CD4-positive, alpha-beta T cell treated with Interleukin-21 for 1 hour (primary cell): Measurements from ENCODE around the gene CHKA.
"Not testable (repeated sequence)": the region's sequence is repeated elsewhere in the genome, so short reads cannot be mapped to it uniquely, and the experiment has no call there.

Experiments used
- DNase-seq: peaks from one replicate; pipeline ENCODE4 v3.0.0-alpha.2; 2020

Gene CHKA

DNA sequence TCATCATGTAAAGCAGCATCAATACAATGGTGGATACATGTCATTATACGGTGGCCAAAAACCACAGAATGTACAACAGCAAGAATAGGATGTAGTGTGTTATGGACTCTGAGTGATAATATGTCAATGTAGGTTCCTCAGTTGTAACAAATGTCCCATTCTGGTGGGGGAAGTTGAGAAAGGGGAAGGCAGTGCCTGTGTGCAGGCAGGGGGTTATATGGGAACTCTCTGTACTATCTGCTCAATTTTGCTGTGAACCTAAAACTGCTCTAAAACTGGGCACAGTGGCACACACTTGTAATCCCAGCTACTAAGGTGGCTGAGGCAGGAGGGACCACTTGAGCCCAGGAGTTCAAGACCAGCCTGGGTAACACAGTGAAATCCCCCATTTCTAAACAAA, 5.9 kb downstream of the CHKA start:
- DNase-seq, result no peak

DNA sequence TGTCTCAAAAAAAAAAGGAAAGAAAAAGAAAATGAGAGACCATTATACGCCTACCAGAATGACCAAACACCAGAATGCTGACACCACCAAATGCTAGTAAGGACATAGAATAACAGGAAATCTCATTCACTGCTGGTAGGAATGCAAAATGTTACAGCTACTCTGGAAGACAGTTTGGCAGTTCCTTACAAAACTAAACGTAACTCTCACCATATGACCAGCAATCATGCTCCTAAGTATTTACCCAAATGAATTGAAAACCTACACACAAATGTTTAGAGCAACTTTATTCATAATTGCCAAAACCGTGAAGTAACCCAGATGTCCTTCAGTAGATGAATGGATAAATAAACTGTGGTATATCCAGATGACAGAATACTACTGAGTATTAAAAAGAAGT, 7.2 kb downstream of the CHKA start:
- no peak for DNase-seq

DNA sequence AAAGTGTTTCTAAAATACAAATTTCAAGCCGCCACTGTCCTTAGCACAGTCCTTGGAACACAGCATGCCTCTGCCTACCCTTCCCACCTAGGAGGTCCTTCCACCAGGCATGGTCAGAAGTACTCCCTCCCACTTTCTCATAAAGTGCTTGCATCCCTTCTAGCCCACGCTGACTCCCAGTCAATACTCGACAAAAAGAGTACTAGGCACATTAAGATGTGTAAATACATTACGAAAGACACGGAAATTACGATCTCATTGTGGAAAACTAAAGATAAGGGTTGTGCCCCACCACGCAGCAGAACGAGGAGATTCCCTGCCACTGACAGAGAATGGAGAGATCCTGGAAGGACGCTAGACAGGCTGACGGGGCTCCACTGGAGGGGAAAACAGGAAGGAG, 13.5 kb downstream of the CHKA start:
- no peak for DNase-seq

DNA sequence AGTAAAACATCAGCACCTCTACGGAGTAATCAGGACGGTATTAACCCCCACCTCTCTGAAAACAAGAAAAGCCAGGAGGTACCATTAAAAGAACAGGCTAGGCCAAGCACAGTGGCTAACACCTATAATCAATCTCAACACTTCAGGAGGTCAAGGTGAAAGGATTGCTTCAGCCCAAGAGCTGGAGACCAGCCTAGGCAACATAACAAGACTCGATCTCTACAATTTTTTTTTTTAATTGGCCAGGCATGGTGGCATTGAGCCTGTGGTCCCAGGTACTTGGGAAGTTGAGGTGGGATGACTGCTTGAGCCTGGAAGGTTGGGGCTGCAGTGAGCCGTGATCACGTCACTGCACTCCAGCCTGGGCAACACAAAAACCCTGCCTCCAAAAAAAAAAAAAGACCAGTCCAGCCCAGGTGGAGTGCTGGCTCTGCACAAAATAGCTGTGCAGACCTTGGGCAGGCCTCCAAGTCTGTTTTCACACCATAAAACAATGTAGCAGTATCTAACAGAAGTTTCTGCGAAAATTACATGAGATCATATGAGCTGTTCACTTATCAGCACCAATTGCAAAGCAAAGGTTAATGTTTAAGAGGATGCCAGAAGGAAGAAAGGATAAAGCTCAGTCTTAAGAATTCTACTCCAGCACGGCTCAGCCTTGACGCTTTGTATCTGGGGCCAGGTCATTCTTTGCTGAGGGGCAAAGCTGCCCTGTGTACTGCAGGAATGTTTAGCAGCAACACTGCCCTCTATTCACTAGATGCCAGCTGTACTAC, 14.8 kb downstream of the CHKA start:
- no peak for DNase-seq

DNA sequence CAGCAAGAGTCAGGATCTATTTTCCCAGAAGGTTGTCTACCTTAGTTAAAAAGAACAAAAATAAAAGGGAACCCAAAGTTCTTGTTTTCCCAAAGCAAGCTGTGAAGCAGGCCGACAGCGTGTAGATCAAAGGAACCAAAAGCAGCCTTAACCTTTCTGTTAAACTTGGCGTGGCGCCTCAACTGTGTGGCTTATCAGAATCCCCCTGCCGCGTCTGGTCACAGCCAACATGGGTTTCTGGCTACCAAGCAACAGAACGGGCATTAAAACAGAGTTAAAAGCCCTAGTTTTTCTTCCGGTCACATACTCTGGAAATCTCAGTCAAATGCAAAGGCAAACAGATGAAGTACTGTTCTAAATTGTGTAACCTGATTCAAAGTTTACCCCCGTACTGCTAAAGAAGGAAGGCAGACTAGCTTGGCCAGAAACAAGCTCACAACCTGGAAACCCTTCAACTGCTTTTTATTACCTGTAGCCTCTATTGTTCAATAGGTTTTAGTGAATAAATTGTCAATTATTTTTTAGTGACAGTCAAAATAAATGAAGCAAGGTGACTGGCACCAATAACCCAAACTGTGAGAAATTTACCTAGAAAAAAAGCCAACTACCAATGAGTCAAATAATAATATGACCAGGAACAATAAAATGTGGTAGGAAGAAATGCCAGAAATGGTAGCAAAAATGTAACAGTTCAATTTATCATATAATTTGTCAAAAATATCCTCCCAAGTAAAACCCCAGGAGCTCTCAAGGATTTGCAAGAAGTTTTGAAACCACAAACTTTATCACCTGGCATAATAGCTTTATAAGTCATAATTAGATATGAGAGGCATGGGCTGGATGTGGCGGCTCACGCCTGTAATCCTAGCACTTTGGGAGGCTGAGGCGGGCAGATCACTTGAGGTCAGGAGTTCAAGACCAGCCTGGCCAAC, 21.4 kb downstream of the CHKA start:
- peak; percentile 23 for DNase-seq

DNA sequence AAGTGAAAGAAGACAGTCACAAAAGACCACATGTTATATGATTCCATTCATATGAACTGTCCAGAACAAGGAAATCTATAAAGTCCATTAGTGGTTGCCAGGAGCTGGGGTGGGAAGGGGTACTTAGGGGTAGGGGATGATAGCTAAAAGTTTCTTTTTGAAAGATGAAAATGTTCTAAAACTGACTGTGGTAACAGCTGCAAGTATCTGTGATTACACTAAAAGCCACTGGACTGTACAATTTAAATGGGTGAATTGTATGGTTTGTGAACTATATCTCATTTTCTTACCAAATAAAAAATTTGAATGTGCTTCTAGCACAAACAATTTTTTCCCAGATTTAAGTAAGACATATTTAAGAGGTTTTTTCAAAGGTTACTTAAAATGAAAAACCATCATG, 22.1 kb downstream of the CHKA start:
- no peak for DNase-seq

DNA sequence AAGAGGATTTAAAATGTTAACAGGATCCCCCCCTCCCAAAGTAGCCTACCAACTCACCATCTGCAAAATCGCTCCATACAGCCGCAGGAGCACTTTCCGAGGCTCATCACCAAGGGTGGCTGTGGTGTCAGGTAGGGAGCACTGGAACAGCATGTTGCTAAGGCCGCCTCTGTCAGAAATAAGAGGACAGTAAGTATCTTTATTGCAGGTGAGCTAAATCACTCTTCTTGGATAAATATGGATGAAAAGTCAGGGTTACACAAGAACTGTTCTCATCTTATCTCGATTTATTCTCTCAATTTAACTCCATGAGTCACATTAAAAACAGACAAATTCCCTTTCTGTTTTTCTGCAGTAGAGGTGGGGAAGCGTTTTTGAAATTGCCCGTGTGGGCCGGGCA, 24.2 kb downstream of the CHKA start:
- DNase-seq, result no peak

DNA sequence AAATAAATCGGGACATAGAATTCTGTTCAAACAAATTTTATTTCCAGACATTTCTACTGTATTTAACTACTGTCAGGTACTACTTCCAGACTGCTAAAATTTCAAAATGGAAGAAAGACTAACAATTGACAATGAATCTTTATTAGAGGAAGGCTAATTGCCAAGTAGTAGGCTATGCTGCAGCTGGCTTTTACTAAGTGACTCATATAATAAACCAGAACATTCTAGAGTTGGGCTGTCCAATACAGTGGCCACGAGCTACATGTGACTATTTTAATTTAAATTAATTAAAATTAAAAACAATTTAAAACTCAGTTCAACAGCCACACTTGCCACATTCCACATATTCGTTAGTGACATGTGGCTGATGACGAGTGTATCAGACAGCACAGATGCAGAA, 27.6 kb downstream of the CHKA start:
- DNase-seq, result no peak

DNA sequence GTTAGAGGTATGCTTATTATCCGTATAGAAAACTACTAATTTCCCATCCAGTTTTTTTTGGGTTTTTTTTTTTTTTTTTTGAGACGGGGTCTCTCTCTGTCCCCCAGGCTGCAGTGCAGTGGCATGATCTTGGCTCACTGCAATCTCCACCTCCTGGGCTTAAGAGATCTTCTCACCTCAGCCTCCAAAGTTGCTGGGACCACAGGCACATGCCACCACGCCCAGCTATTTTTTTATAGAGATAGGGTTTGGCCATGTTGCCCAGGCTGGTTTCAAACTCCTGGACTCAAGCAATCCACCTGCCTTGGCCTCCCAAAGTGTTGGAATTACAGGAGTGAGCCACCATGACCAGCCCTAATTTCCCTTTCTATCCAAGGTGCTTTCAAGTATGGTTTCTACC, 28.2 kb downstream of the CHKA start:
- DNase-seq, result not testable (repeated sequence)

DNA sequence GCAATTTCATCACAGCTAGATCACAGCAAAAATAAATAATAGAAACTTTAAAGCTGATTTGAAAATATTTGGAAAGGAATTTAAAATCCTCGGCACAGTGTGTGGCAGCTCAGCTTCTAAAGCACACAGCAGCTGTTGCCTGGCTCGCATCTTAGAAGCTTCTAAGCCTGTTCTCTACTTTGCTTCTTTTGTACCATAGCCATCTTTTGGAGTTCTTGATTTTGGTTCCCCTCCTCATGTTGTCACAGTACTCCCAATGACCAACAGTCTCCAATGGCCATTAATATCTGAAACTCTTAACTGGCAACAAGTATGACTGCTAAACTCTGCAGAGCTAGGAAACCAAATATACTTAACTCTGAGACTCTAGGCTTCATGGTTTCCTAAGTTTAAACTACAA, 28.8 kb downstream of the CHKA start:
- DNase-seq, result no peak

DNA sequence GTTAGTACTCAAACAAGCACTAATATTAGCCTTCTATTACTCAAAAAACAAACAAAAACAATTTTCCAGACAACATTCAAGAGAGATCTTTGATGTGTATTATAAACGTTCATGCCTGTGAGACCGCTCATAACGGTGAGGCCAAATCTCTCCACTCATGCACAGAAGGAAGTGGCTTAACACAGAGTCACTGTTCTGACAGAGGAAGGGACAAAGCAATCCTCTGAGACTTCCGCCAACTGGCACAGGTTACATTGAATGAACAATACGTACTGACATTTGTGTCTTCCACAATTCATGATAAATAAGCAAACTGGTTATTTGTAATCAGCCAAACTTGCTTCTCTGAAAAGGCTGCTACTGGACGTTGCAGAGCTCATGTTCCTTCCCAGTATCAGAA, 30.5 kb downstream of the CHKA start:
- DNase-seq, result no peak

DNA sequence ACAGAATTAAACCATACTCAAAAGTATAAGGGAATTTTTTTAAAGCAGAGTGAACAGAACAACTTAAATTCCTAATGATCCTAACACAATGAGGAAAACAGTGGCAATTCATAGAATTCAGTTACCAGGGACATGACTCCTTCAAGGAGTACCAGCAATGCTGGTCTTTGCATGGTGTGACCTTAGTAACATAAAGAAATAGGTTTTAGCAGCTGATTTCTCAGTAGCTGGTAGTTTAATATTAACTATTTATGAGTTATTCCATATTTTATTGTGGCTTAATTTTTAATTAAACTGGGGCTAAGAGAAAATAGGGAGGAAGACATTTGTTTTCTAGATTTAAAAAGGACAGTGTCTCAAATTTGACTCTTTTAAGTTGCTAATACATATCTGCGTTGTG, 30.9 kb downstream of the CHKA start:
- no peak for DNase-seq

DNA sequence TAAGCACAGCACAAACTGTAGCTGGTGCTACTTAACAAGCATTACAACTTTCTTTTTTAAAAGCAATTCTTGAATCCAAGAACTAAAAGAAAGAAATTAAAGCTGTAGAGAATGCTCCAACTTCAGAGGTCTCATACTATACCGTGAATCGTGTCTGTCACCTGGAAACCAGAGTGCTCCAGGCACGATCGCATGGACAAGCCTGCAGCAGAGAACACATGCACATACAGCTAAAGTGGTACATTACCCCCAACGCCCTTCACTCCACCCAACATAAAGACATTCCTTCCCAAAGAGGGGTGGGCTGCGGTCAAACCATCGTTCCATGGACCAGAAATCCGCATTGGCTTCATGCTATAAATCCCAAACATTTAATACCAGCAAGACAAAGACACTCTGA, 31.5 kb downstream of the CHKA start:
- DNase-seq, result no peak

DNA sequence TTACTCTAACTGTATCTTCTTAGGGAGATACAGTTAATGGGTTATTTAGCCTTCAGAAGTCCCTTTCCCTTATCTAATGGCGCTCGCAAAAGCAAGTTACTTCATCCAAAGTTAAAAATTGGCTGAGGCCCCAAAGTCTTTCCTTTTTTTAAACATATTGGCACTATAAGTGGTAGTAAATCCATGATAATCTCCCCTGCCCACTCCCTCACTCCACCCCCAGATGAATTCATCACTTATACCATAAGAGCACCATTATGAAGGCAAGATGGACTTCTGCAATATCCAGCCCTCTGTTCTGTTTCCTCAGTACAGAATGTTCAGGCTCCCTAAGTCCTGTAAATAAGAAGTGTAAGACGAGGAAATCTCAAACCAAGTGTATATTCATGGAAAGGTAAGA, 37.7 kb downstream of the CHKA start:
- DNase-seq, result no peak

DNA sequence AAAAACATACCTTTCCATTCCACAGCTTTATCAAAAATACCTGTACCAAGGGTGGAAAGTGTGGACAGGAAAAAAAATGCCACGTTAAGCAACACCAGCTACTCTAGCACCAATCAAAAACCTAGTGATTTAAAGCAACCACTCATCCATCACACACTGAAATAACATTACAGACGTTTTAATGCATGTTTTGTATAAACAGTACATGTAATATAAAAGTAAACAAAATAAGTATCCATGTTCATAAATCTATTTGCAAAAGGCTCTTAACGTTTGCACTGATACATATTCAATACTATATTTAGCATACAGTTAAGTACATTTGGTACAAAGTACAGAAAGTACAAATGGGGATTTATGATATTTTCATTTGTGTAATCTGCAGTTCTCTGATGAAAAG, 38.7 kb downstream of the CHKA start:
- no peak for DNase-seq

DNA sequence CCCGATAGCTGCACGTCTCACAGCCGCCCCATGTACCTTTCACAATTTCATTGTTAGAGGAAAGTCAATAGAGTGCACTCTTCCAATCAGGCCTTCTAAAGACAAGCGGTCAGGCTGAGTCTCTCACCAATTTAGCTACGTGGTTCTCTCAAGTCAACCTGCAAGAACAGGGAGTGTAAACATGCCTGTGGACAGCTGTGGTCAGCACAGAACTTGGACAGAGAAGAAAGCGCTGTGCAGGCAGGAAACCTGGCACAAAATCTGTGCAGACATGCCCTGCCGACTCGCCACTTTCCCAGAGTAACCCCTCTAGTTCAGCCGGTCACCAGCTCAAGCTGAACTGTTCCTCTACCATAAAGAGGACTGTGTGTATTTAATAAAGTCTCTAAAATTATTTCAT, 39.5 kb downstream of the CHKA start:
- DNase-seq, result no peak

DNA sequence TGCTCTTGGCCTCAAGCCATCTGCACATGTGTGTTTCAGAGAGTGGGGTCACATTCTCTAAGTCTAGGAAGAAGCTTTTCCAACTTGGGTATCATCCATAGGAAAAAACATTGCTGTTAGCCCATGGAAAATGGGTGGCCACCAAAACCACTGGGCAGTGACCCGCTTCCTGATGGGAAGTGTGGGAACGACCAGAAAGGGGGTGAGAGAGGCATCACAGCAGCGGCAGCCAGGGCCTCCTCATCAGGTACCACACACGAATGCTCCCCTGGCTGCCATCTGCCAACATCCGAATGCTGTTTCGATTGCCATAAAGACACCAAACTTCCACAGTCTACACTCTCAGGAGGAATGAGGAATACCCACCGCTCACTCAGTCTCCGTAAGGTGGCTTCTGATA, 40.3 kb downstream of the CHKA start:
- no peak for DNase-seq

DNA sequence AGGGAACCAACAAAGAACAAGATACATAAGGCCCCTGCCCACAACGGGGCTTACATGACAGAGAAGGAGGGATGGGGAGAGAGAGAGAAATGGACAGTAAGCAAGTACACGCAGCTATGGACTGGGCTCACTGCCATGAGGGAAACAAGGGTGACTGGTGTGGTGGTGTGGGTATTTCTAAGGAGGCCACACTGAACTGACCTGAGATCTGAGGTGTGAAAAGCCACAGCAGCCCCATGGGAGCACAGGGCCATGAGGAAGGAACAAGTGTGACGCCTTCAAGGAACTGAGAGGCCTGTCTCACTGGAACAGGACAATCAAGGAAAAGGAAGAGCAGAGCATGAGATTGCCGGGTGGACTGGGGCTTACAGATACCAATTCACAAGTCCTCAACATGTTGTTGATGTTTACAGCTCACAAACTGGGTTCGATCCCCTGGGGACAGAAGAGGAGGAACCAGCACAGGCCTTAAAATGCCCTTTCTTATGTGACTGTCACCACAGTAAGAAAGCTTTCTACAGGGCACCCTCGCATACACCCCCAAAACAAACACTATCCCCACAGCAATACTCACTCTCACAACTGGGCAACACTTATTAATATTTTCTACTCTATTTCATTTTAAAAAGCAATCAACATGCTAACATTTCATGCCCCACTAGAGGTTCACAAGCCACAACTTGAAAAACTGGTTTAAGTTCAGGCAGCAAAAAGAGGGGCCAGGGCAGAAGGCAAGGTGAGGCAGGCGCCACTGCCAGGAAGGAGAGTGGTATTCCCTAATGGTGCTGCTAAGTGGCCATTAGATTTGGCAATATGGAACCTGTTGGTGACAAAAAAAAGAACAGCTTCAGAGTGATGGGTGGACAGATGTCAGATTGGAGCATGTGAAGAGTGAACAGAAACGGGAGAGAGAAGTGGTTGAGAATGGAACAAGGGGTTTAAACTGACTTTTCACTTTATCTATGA, 43.3 kb downstream of the CHKA start:
- DNase-seq, result no peak

DNA sequence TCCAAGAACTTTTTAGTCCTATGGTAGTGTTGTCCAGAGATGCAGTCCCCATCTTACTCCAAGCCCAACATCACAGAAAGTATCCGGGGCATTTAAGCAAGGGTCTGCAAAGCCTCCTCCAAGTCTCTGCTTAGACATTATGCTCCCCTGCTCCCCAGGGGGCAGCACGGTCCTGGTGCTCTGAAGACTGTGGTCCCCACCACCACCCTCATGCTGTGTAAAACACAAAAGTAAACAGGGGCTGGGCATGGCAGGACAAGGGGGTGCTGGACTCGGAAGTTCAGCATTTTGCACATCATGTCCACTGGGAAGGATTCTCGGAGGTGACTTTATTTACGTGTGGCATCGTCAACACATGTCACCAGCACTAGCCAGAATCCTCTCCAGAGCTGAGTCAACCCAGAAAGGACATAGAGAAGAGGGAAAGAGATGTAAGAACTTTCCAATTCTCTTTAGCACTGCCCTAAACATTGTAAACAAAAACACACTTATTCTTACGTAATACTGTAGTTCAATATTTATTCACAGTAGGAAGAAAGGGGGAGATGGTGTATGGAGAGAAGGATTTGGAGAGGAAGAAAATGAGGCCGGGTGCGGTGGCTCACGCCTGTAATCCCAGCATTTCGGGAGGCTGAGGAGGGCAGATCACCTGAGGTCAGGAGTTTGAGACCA, 44.7 kb downstream of the CHKA start:
- no peak for DNase-seq

DNA sequence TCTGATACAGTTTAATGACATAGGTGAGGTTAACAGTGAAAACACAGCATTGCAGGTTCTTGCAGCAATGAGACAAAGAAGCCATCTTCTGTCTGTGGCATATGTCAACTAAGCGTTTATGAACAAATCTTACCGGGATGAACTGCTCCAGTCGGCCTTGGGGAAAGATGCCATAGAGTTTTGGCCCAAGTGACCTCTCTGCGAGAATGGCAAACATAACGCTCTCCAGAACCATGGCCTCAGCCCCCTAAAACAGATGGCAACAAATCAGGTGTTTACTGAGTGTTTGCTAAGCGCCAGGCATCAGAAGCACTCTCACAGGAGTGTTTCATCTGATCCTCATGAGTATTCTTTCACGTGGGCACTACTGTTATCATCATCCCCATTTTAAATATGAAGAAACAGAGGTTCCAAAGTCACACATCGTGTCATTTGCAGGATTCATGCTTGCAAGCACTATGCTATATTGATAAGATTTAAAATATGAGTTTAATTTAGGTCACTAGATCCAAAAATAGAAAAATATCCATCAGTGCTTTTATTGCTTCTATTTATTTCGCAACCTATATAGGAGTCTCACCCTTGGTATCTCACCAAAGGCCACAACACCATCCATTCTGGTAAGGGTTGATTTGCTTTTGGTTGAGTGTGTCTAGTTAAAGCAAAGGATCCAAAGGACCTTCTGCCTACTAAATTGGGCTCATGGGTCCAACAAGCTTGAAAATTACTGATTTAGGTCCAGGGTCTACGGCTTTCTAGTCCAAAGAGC, 46.4 kb downstream of the CHKA start:
- no peak for DNase-seq

DNA sequence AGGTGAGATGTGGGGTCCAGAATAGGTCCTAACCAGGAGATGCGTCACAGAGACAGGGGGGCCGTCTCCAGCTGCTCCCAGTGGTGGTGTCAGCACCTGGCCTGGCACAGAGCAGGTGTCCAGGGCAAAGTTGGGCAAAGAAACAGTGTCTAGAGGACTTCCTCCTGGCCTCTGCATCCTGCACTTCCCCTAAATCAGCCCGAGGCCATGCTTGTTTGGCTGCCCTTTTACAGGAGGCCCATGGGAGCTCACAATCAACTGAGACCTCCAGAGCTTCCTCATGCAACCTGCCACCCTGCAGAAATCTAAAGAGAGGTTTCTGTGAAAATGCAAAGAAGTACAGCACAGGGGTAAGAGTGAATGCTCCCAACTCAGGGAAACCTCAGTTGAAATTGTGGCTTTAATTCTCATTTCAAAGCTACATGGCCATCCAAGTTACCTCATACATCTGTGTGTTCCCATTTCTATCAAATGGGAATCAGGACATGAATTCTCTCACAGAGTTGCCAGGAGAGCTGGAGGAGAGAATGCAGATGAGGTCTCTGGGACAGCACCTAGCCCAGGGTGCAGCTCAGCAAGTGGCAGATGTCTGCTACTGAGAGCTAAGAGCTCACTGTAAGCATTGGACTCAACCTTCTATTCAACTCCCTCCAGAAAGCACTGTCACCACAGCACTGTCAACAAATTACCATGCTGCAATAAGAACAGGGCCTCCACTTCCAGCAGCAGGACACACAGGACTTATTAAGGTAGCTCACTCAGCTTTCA, 49.7 kb downstream of the CHKA start:
- no peak for DNase-seq
